Cardiac muscle cell (in vitro differentiated cells and primary cell): ENCODE results near the gene S1PR2. TPM values are rescaled to one million over a fixed set of nuclear protein-coding genes. Genes with fewer than 3 reads are reported as not detected.

Source experiments
- DNase-seq, 2 donors: peaks; one replicate each; pipeline versions ENCODE4 v3.0.0 to v3.0.0-alpha.2; 2010 to 2017; ENCODE audit warnings: low read depth in 1 of 2, low spot score in 1 of 2
- H3K27ac ChIP-seq: fragments of 200-600 bp; sonication (generic); 2 replicates; pipeline ENCODE4 v1.5.1; 2016
- H3K27me3 ChIP-seq: fragments of 200-600 bp; sonication (generic); 2 replicates; pipeline ENCODE4 v1.6.0; 2016; ENCODE audit warnings: control low read depth
- H3K36me3 ChIP-seq: fragments of 200-600 bp; sonication (generic); 2 replicates; pipeline ENCODE4 v1.5.1; 2016; ENCODE audit warnings: control low read depth
- H3K4me1 ChIP-seq: fragments of 200-600 bp; sonication (generic); 2 replicates; pipeline ENCODE4 v1.8.1; 2017; ENCODE audit warnings: low read depth, mild to moderate bottlenecking, mixed run types
- H3K4me3 ChIP-seq: fragments of 200-600 bp; sonication (generic); 2 replicates; pipeline ENCODE4 v1.5.1; 2016; ENCODE audit warnings: mild to moderate bottlenecking
- H3K9me3 ChIP-seq: fragments of 200-600 bp; sonication (generic); 2 replicates; pipeline ENCODE4 v1.5.1; 2017; ENCODE audit warnings: low read depth, mild to moderate bottlenecking, control low read depth
- CTCF ChIP-seq: IDR thresholded peaks from 2 replicates; pipeline ENCODE4 v1.5.1; 2012; ENCODE audit warnings: low read depth, mild to moderate bottlenecking, low read length
- polyA plus RNA-seq: library from polyadenylated mRNA; unstranded; fragments of >200 nt; fragmentation: Nextera tagmentation; extraction: Ambion mirVana; gene quantifications from 2 replicates; pipeline ENCODE4 v1.2.1, GENCODE V29; 2016
- total RNA-seq: library from RNA; depleted of rRNA; stranded (reverse); fragments of >200 nt; gene quantifications from 2 replicates; pipeline ENCODE4 v1.2.3, GENCODE V29; 2016

The S1PR2 gene
- total and polyA plus RNA-seq, 2 experiments from 2014 or later: 1.8 to 5.7 TPM

DNA sequence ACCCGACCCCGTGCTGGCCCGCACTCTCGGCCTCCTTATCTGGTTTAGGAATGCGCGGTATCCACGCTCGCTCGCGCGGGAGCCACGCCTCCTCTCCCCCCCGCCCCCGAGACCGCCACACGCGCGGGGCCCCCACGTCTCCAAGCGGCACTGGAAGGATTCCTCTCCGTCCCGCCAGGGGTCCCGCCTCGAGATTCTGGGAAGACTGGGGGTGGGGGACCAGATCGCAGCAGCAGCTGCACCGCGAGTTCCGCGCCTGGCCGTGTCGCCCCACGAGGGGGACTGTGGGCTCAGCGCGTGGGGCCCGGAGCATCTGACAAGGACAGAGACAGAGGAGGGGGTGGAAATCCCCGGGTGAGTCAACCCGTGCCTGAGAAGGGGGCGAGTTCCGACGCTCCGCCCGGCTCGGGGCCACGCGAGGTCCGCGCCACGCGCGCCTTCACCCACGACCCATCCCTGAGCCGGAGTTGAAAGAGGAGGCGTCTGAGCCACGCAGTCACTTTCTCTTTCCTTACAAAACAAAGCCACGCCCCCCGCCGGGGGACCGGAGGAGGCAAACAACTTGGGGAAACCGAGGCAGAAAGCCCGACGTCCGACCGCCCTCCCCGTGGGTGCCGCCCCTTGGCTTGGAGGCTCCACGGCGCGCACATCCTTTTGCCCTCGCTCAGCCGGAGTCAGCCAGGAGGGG is 814 bp downstream of the S1PR2 start:
- Histone ChIP-seq H3K27me3 (no peaks in the 10 kb centered on the region), H3K9me3 (no peaks in the 10 kb centered on the region), H3K4me1 (no peaks in the 10 kb centered on the region), H3K36me3 (no peaks in the 10 kb centered on the region), H3K4me3 (peak overlapping the region; percentile 55), H3K27ac (no peak overlapping the region)
- peak; percentile 75 to 76 for DNase-seq
- TF ChIP-seq CTCF: no peak

DNA sequence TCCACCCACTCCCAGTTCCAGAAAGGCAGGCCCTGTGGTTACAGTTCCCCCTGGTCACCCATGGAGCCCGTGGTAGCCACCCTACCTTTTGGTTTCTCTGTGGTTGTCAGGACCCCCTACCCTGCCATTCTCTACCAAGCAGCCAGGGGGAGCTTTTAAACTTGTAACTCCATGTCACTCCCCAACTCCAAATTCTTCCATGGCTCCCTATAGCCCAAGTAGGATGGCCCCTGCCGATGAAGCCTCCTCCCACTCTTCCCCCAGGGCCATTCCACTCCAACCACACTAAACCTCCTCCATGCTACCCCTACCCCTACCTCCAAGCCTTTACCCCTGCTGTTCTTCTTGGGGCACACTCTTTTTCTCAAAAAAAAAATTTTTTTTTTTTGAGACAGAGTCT is 2.2 kb downstream of the S1PR2 start:
- H3K27ac ChIP-seq: no peak overlapping the region
- DNase-seq: peak; percentile 44 to 57
- no peaks in the 10 kb centered on the region for H3K36me3 ChIP-seq
- H3K4me1 ChIP-seq: no peaks in the 10 kb centered on the region
- H3K27me3 ChIP-seq: no peaks in the 10 kb centered on the region
- TF ChIP-seq CTCF: peak; percentile 53
- no peak overlapping the region for H3K4me3 ChIP-seq
- H3K9me3 ChIP-seq: no peaks in the 10 kb centered on the region

GRCh38 chr19:10228393-10228792 is 2.7 kb downstream of the S1PR2 start:
- DNase-seq: no peak
- Histone ChIP-seq H3K27ac (no peak overlapping the region), H3K4me1 (no peaks in the 10 kb centered on the region), H3K4me3 (no peak overlapping the region), H3K27me3 (no peaks in the 10 kb centered on the region), H3K9me3 (no peaks in the 10 kb centered on the region), H3K36me3 (no peaks in the 10 kb centered on the region)
- TF ChIP-seq CTCF: no peak

- no peaks in the 10 kb centered on the region for H3K36me3 ChIP-seq
- H3K4me3 ChIP-seq: no peak overlapping the region
- TF ChIP-seq CTCF: no peak
- H3K27ac ChIP-seq: no peak overlapping the region
- H3K9me3 ChIP-seq: no peaks in the 10 kb centered on the region
- H3K4me1 ChIP-seq: no peaks in the 10 kb centered on the region
- DNase-seq: peak in 1 of 2 donors; percentile 38
- no peaks in the 10 kb centered on the region for H3K27me3 ChIP-seq
Measured at GRCh38 chr19:10227026-10227971, 3.8 kb downstream of the S1PR2 start.

GRCh38 chr19:10226376-10227025 is 4.6 kb downstream of the S1PR2 start:
- TF ChIP-seq CTCF: no peak

More at GRCh38 chr19:10226376-10227025, 4.6 kb downstream of the S1PR2 start:
- DNase-seq: peak in 1 of 2 donors; percentile 93
- Histone ChIP-seq H3K27ac (no peak overlapping the region), H3K27me3 (no peaks in the 10 kb centered on the region), H3K4me3 (no peak overlapping the region), H3K4me1 (no peaks in the 10 kb centered on the region), H3K9me3 (no peaks in the 10 kb centered on the region), H3K36me3 (no peaks in the 10 kb centered on the region)
